DOHH2 (cell line): ENCODE measurements around the gene ADAMTS13.

Source experiments
- H3F3A ChIP-seq: fragments of 200-600 bp; sonication (generic), shearing (Covaris generic); 2 replicates; pipeline ENCODE4 v1.6.0; 2016; ENCODE audit warnings: antibody characterized with exemption, mild to moderate bottlenecking; ENCODE audit not compliant: control insufficient read depth, insufficient read depth
- H3K27ac ChIP-seq: fragments of 200-600 bp; sonication (generic); 2 replicates; pipeline ENCODE4 v1.5.1; 2014; ENCODE audit warnings: low read depth, mild to moderate bottlenecking, low read length, moderate library complexity
- H3K27me3 ChIP-seq: fragments of 200-600 bp; sonication (generic); 2 replicates; pipeline ENCODE4 v1.6.1; 2014; ENCODE audit warnings: mild to moderate bottlenecking, low read length, mixed read lengths; ENCODE audit not compliant: control insufficient read depth
- H3K36me3 ChIP-seq: fragments of 200-600 bp; sonication (generic); 2 replicates; pipeline ENCODE4 v1.6.1; 2014; ENCODE audit warnings: mild to moderate bottlenecking, low read length, moderate library complexity, mixed read lengths; ENCODE audit not compliant: control insufficient read depth
- H3K4me1 ChIP-seq: fragments of 200-600 bp; sonication (generic); 2 replicates; pipeline ENCODE4 v1.6.1; 2014; ENCODE audit warnings: mild to moderate bottlenecking, low read length, mixed read lengths; ENCODE audit not compliant: control insufficient read depth
- H3K4me2 ChIP-seq: fragments of 200-600 bp; sonication (generic); 2 replicates; pipeline ENCODE4 v1.6.0; 2014; ENCODE audit warnings: mild to moderate bottlenecking, low read length, moderate library complexity
- H3K4me3 ChIP-seq: fragments of 200-600 bp; sonication (generic); 2 replicates; pipeline ENCODE4 v1.5.1; 2014; ENCODE audit warnings: mild to moderate bottlenecking, low read length, mixed read lengths
- H3K79me2 ChIP-seq: fragments of 200-600 bp; sonication (generic); 2 replicates; pipeline ENCODE4 v1.6.1; 2014; ENCODE audit warnings: mild to moderate bottlenecking, low read length, mixed read lengths; ENCODE audit not compliant: control insufficient read depth
- H3K9me2 ChIP-seq: fragments of 200-600 bp; sonication (generic); replicated peaks from 2 replicates; pipeline ENCODE4 v1.6.1; 2014; ENCODE audit warnings: mild to moderate bottlenecking, low read length, mixed read lengths; ENCODE audit not compliant: control insufficient read depth
- H3K9me3 ChIP-seq: fragments of 200-600 bp; sonication (generic); 2 replicates; pipeline ENCODE4 v1.6.1; 2014; ENCODE audit warnings: antibody characterized with exemption, low read length, mixed read lengths; ENCODE audit not compliant: control insufficient read depth, insufficient read depth
- H4K20me1 ChIP-seq: fragments of 200-600 bp; sonication (generic); 2 replicates; pipeline ENCODE4 v1.6.0; 2014; ENCODE audit warnings: low read depth, mild to moderate bottlenecking, antibody characterized with exemption, low read length, moderate library complexity; ENCODE audit not compliant: control insufficient read depth, insufficient read depth
- CTCF ChIP-seq: fragments of 200-600 bp; sonication (generic); IDR thresholded peaks from one replicate; pipeline ENCODE4 v1.5.1; 2014; ENCODE audit warnings: antibody characterized with exemption, mild to moderate bottlenecking, low read depth, low read length; ENCODE audit not compliant: poor library complexity, severe bottlenecking
- EZH2phosphoT487 ChIP-seq: fragments of 200-600 bp; sonication (generic); IDR thresholded peaks from 2 replicates; pipeline ENCODE4 v1.6.1; 2017; ENCODE audit warnings: borderline replicate concordance, mild to moderate bottlenecking, antibody characterized with exemption, low read length, moderate library complexity, mixed read lengths

The ADAMTS13 gene

DNA sequence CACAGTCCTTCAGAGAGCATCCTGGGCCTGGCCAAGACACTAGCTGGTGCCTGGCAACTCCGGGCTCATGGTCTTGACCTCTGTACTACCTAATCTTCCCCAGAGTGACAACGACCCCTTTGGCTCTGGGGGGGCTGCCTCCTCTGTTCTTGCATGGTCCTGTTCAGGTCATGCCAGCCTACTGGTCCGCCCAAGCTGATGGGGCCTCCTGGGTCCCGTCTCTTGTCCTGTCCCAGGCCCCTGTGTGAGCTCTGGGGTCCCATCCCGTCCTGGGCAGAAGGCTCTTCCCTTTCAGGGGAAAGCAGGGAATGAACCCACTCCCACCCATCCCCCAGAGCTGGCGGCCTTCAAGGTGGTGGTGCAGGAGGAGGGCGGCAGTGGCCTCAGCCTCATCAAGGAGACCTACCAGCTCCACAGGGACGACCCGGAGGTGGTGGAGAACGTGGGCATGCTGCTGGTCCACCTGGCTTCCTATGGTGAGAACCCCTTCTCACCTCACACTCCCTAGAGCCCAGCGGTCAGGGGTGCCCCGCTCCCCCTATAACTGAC is 17.6 kb upstream of the ADAMTS13 start:
- TF ChIP-seq CTCF (no peak), EZH2phosphoT487 (no peak)
- no peaks in the 10 kb centered on the region for H3K9me3 ChIP-seq
- peaks cover 4% of the 10 kb centered on the region; the same call in 1 of the 2 replicates for H3K79me2 ChIP-seq
- no peaks in the 10 kb centered on the region for H3K9me2 ChIP-seq
- H4K20me1 ChIP-seq = peaks cover 5% of the 10 kb centered on the region
- H3K4me3 ChIP-seq = no peak overlapping the region
- no peaks in the 10 kb centered on the region for H3K27me3 ChIP-seq
- peaks cover 3% of the 10 kb centered on the region for H3F3A ChIP-seq
- H3K36me3 ChIP-seq = peaks cover 48% of the 10 kb centered on the region
- no peak overlapping the region for H3K4me2 ChIP-seq
- no peak overlapping the region for H3K27ac ChIP-seq
- no peaks in the 10 kb centered on the region for H3K4me1 ChIP-seq

GRCh38 chr9:133405508-133406438 is 16.4 kb upstream of the ADAMTS13 start:
- Histone ChIP-seq H3F3A (peaks cover 3% of the 10 kb centered on the region), H3K27ac (no peak overlapping the region), H3K79me2 (peaks cover 4% of the 10 kb centered on the region; the same call in 1 of the 2 replicates), H3K4me1 (no peaks in the 10 kb centered on the region), H3K9me2 (no peaks in the 10 kb centered on the region), H4K20me1 (peaks cover 5% of the 10 kb centered on the region), H3K36me3 (peaks cover 60% of the 10 kb centered on the region), H3K9me3 (no peaks in the 10 kb centered on the region), H3K27me3 (no peaks in the 10 kb centered on the region), H3K4me2 (no peak overlapping the region), H3K4me3 (no peak overlapping the region)
- TF ChIP-seq EZH2phosphoT487 (no peak), CTCF (no peak)

DNA sequence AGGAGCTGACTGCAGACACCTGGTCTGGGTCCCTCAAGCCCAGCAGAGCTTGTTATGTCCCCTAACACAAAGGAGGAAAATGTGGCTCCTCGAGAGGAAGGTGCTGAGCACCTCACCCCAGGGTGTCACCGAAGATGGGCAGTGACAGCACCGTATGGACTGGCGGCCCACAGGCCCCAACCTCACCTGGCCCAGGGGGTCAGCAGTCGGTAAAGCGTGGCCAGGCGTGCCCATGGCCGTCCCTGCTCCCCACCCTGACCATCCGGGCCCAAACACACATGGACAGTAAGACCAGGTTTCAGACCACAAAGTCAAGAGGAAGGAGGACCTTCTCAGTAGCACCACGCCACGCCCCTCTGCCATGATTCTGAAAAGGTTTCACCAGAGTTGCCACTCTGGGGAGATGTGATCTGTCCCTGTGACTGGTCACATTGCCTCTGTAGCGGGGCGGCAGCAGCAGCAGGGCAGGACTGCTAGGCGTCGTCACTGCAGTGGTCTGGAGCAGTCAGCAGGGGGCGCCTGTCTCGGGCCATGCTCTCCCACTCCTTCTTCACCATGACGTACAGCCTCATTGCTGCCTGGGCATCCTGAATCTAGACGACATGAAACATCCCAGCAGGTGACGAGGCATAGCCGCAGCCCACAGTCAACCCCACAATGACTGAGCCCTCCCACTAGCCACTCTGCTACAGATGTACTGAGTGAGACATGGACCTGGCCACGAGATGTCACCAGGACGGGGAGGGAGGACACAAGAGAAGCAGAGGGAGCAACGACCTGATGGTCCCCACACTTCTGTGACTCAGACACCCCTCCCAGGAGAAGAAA is 15.5 kb upstream of the ADAMTS13 start:
- H3K9me2 ChIP-seq = no peaks in the 10 kb centered on the region
- H3F3A ChIP-seq = peaks cover 3% of the 10 kb centered on the region
- no peaks in the 10 kb centered on the region for H3K27me3 ChIP-seq
- H3K36me3 ChIP-seq = peaks cover 66% of the 10 kb centered on the region
- TF ChIP-seq CTCF (peak; percentile 96), EZH2phosphoT487 (no peak)
- no peaks in the 10 kb centered on the region for H3K4me1 ChIP-seq
- H4K20me1 ChIP-seq = peaks cover 5% of the 10 kb centered on the region
- H3K79me2 ChIP-seq = peaks cover 6% of the 10 kb centered on the region; the same call in 1 of the 2 replicates
- no peaks in the 10 kb centered on the region for H3K9me3 ChIP-seq
- H3K27ac ChIP-seq = no peak overlapping the region
- H3K4me2 ChIP-seq = no peak overlapping the region
- no peak overlapping the region for H3K4me3 ChIP-seq
